A549 (cell line): ENCODE data around the gene C17orf113. TPM values are rescaled to one million over a fixed set of nuclear protein-coding genes. Genes with fewer than 3 reads are reported as not detected.

Experiments used
- ATAC-seq, 2 experiments: fragments of 200-7000 bp in 1 of 2; fragments of >200 bp in 1 of 2; cut with Nextera tagmentation in 1 of 2; cut with Tn5 transposase in 1 of 2; 3 replicates each; pipeline versions ENCODE4 v1.8.0 to v1.9.1; 2018 to 2020; ENCODE audit warnings: mild to moderate bottlenecking in 1 of 2, moderate library complexity in 1 of 2
- CTCF ChIA-PET: fragments of 300-600 bp; sonication (Branson Sonifier 250); formaldehyde crosslinking; extraction: SDS; loops from one replicate; lab custom pipeline; 2021; ENCODE audit warnings: antibody characterized with exemption, inconsistent platforms; lab: Yijun Ruan, JAX
- POLR2A ChIA-PET: fragments of 350-600 bp; formaldehyde crosslinking; extraction: SDS; loops from one replicate; lab custom pipeline; 2021; ENCODE audit warnings: antibody characterized with exemption, inconsistent platforms; lab: Yijun Ruan, JAX
- DNase-seq, 2 experiments: peaks; one replicate each; pipeline versions ENCODE4 v3.0.0 to v3.0.0-alpha.2; 2011 to 2016; ENCODE audit warnings: low read depth in 1 of 2, low spot score in 1 of 2
- FAIRE-seq: peaks from 2 replicates; lab custom pipeline; 2011; peaks lifted over from hg19 to GRCh38; lab: Jason Lieb, UNC
- H3K27ac ChIP-seq, 2 experiments: fragments of >200 bp; sonication (Bioruptor Twin); formaldehyde crosslinking; 3 replicates each; pipeline ENCODE4 v1.5.1; 2016 to 2017
- H3K4me1 ChIP-seq: fragments of >200 bp; sonication (Bioruptor Twin); formaldehyde crosslinking; 3 replicates; pipeline ENCODE4 v1.6.1; 2016
- H3K4me2 ChIP-seq: fragments of >200 bp; sonication (Bioruptor Twin); formaldehyde crosslinking; 3 replicates; pipeline ENCODE4 v1.6.1; 2016
- H3K4me3 ChIP-seq: fragments of >200 bp; sonication (Bioruptor Twin); formaldehyde crosslinking; 3 replicates; pipeline ENCODE4 v1.5.1; 2016
- H3K9me3 ChIP-seq: fragments of >200 bp; sonication (Bioruptor Twin); formaldehyde crosslinking; 3 replicates; pipeline ENCODE4 v1.6.1; 2016
- CBX2 ChIP-seq: fragments of 200-600 bp; sonication (generic); IDR thresholded peaks from 2 replicates; pipeline ENCODE4 v1.6.1; 2016; ENCODE audit warnings: low read depth, mild to moderate bottlenecking, borderline replicate concordance
- CBX8 ChIP-seq: fragments of 200-600 bp; sonication (generic); IDR thresholded peaks from 2 replicates; pipeline ENCODE4 v1.6.1; 2016
- CEBPB ChIP-seq, 2 experiments: fragments of >200 bp in 1 of 2; sonication (Bioruptor Twin) in 1 of 2; formaldehyde crosslinking in 1 of 2; IDR thresholded peaks; 2 replicates each; pipeline ENCODE4 v1.6.1; 2012 to 2016
- ESRRA ChIP-seq: fragments of 150-350 bp; IDR thresholded peaks from 2 replicates; pipeline ENCODE4 v1.6.1; 2014; ENCODE audit warnings: mild to moderate bottlenecking, low read length, borderline replicate concordance
- FOSB ChIP-seq: fragments of 250-450 bp; sonication (Bioruptor Pico); IDR thresholded peaks from 2 replicates; pipeline ENCODE4 v1.5.0; 2020; ENCODE audit warnings: mild to moderate bottlenecking, moderate library complexity
- GATA3 ChIP-seq: IDR thresholded peaks from 2 replicates; pipeline ENCODE4 v1.6.1; 2012; ENCODE audit warnings: borderline replicate concordance
- HEYL ChIP-seq: fragments of 250-450 bp; sonication (Bioruptor Pico); IDR thresholded peaks from 2 replicates; pipeline ENCODE4 v1.8.0; 2021; ENCODE audit warnings: mild to moderate bottlenecking, moderate library complexity
- JUN ChIP-seq, 2 experiments: fragments of >200 bp; sonication (Bioruptor Twin); formaldehyde crosslinking; IDR thresholded peaks; 2 replicates in 1 of 2; 3 replicates in 1 of 2; pipeline ENCODE4 v1.6.1; 2016 to 2017
- KDM1A ChIP-seq: fragments of 200-600 bp; sonication (generic); IDR thresholded peaks from 2 replicates; pipeline ENCODE4 v1.6.1; 2016; ENCODE audit warnings: low read depth, mild to moderate bottlenecking
- MAFK ChIP-seq: fragments of 450-650 bp; IDR thresholded peaks from 2 replicates; pipeline ENCODE4 v1.6.1; 2014; ENCODE audit not compliant: partially characterized antibody
- MYC ChIP-seq: IDR thresholded peaks from 2 replicates; pipeline ENCODE4 v1.6.1; 2012; ENCODE audit warnings: mild to moderate bottlenecking, inconsistent platforms, low read length, improper control_type of control experiment, borderline replicate concordance
- NPAS2 ChIP-seq: fragments of 250-450 bp; sonication (Bioruptor Pico); IDR thresholded peaks from 2 replicates; pipeline ENCODE4 v1.8.0; 2022; ENCODE audit warnings: mild to moderate bottlenecking, moderate library complexity, borderline replicate concordance
- PHF8 ChIP-seq: fragments of 200-600 bp; sonication (generic); IDR thresholded peaks from 2 replicates; pipeline ENCODE4 v1.6.1; 2016; ENCODE audit warnings: low read depth, mild to moderate bottlenecking, antibody characterized with exemption, moderate library complexity, borderline replicate concordance
- POLR2A ChIP-seq: IDR thresholded peaks from 2 replicates; pipeline ENCODE4 v1.6.1; 2012; ENCODE audit warnings: mild to moderate bottlenecking, low read length
- RAD21 ChIP-seq, 2 experiments: fragments of >200 bp in 1 of 2; sonication (Bioruptor Twin) in 1 of 2; formaldehyde crosslinking in 1 of 2; IDR thresholded peaks in 1 of 2; conservative IDR thresholded peaks in 1 of 2; 2 replicates in 1 of 2; 3 replicates in 1 of 2; pipeline ENCODE4 v1.6.1; 2012 to 2018; ENCODE audit warnings: inconsistent platforms in 1 of 2
- RARB ChIP-seq: fragments of 250-450 bp; sonication (Bioruptor Pico); IDR thresholded peaks from 2 replicates; pipeline ENCODE4 v1.8.0; 2021; ENCODE audit warnings: mild to moderate bottlenecking, moderate library complexity
- RCOR1 ChIP-seq: fragments of 150-350 bp; IDR thresholded peaks from 2 replicates; pipeline ENCODE4 v1.6.1; 2014; ENCODE audit warnings: antibody characterized with exemption, low read length, low read depth
- RFX5 ChIP-seq: fragments of 450-650 bp; IDR thresholded peaks from 2 replicates; pipeline ENCODE4 v1.7.1; 2014; ENCODE audit warnings: antibody characterized with exemption, mild to moderate bottlenecking, moderate library complexity
- SREBF2 ChIP-seq: fragments of 450-650 bp; IDR thresholded peaks from 2 replicates; pipeline ENCODE4 v1.6.1; 2014; ENCODE audit warnings: mild to moderate bottlenecking, moderate library complexity
- TFCP2L1 ChIP-seq: fragments of 250-450 bp; sonication (Bioruptor Pico); IDR thresholded peaks from 2 replicates; pipeline ENCODE4 v1.5.0; 2021; ENCODE audit warnings: mild to moderate bottlenecking
- ZC3H11A ChIP-seq: fragments of 450-650 bp; IDR thresholded peaks from 2 replicates; pipeline ENCODE4 v1.6.1; 2014; ENCODE audit warnings: antibody characterized with exemption, mild to moderate bottlenecking
- ZFP36 ChIP-seq: fragments of 450-650 bp; IDR thresholded peaks from 2 replicates; pipeline ENCODE4 v1.6.1; 2014; ENCODE audit warnings: borderline replicate concordance; ENCODE audit not compliant: partially characterized antibody
- ZSCAN20 ChIP-seq: fragments of 250-450 bp; sonication (Bioruptor Pico); IDR thresholded peaks from 2 replicates; pipeline ENCODE4 v1.8.0; 2022; ENCODE audit warnings: mild to moderate bottlenecking, moderate library complexity
- WGBS: methylation state at CpG from one replicate; pipeline ENCODE4 v1.1.6; 2017; ENCODE audit errors: missing lambda C conversion rate; 5-methylcytosine and 5-hydroxymethylcytosine counted together
- polyA plus RNA-seq, 4 experiments: library from polyadenylated mRNA; depleted of rRNA in 3 of 4; stranded (reverse); fragments of >200 nt; fragmentation: RNase III in 1 of 4; extraction: RNeasy Plus Mini Kit Qiagen cat#74134 plus additional on column Dnase treatment in 1 of 4; gene quantifications; 2 replicates in 3 of 4; 3 replicates in 1 of 4; pipeline ENCODE4 v1.2.3, GENCODE V29; 2011 to 2017
- TF ChIP-seq, protein P1 (sequence below): fragments of 200-600 bp; sonication (generic); IDR thresholded peaks from 2 replicates; pipeline ENCODE4 v1.6.1; 2016; ENCODE audit warnings: antibody characterized with exemption, mild to moderate bottlenecking, moderate library complexity
- TF ChIP-seq, protein P2 (sequence below): fragments of >200 bp; sonication (Bioruptor Twin); formaldehyde crosslinking; IDR thresholded peaks from 3 replicates; pipeline ENCODE4 v1.6.1; 2016
- TF ChIP-seq, protein P3 (sequence below): IDR thresholded peaks from 2 replicates; pipeline ENCODE4 v1.6.1; 2012; ENCODE audit warnings: low read depth, borderline replicate concordance
- TF ChIP-seq, protein P4 (sequence below): fragments of 250-450 bp; sonication (Bioruptor Pico); IDR thresholded peaks from 2 replicates; pipeline ENCODE4 v1.5.0; 2021; ENCODE audit warnings: mild to moderate bottlenecking, moderate library complexity, borderline replicate concordance
- TF ChIP-seq, protein P5 (sequence below): fragments of >200 bp; sonication (Bioruptor Twin); formaldehyde crosslinking; IDR thresholded peaks from 3 replicates; pipeline ENCODE4 v1.5.1; 2016

C17orf113 gene
- polyA plus RNA-seq, 2 of the 4 experiments (the other 2 are of a cell fraction) = 0.67 to 1.0 TPM

DNA sequence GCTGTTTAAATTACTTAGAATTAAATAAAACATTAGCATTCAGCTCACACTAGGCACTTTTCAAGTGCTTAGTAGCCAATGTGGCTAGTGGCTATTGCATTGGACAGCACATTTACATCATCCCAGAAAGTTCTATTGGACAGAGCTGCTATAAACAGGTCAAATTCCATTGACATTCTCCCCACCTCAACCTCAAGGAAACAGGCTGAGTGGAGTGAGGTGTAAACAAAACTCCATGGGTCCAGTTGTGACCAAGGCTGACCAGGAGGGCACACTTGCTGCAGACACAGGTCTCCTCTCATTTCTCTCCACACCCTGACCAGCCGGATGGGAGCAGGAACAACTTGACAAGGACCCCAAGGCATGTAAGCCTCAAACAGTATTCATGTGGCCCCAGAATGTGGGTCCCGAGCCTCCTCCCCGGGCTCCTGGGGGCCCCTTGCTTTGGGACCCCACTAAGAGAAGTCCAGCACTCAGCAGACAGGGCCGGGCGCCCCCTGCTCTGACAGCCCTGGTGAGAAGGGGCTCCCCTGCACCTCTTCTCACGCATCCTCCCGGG, 488 bp downstream of the C17orf113 start:
- Histone ChIP-seq H3K4me2 (peak overlapping the region; percentile 81), H3K4me3 (peak overlapping the region; percentile 64), H3K9me3 (no peaks in the 10 kb centered on the region), H3K27ac (peak overlapping the region; percentile 76 to 88), H3K4me1 (peaks cover 12% of the 10 kb centered on the region)
- ATAC-seq (peak; percentile 44 to 64), FAIRE-seq (no peak), DNase-seq (peak in 1 of 2 experiments; percentile 70)
- POLR2A ChIA-PET = interaction anchor here (0.6 to 1.0 kb wide), 2 partner anchors 24 to 60 kb away, joined by 4 to 5 read pairs; no protein-coding TSS in a partner anchor
- 0% methylated on average over 4 of the region's 7 CpGs for WGBS
- CTCF ChIA-PET = interaction anchor here (1.0 to 22.6 kb wide), 7 partner anchors 9 to 84 kb away, joined by 3 to 346 read pairs (median 5); partner anchors contain the start of genes CNP, DNAJC7 and NKIRAS2
- TF ChIP-seq ZFP36 (no peak), SREBF2 (no peak), MAFK (no peak), ZSCAN20 (no peak), RFX5 (no peak), PHF8 (no peak), GATA3 (no peak), FOSB (CRISPR knock-in tag) (no peak), RAD21 (conservative IDR thresholded peaks at IDR 0.05 in 1 of 2, IDR thresholded peaks at IDR 0.05 in 1 of 2) (no peak), POLR2A (no peak), NPAS2 (CRISPR knock-in tag) (no peak), CEBPB (IDR thresholded peaks at IDR 0.05) (no peak)
- TF ChIP-seq, protein P1, sequence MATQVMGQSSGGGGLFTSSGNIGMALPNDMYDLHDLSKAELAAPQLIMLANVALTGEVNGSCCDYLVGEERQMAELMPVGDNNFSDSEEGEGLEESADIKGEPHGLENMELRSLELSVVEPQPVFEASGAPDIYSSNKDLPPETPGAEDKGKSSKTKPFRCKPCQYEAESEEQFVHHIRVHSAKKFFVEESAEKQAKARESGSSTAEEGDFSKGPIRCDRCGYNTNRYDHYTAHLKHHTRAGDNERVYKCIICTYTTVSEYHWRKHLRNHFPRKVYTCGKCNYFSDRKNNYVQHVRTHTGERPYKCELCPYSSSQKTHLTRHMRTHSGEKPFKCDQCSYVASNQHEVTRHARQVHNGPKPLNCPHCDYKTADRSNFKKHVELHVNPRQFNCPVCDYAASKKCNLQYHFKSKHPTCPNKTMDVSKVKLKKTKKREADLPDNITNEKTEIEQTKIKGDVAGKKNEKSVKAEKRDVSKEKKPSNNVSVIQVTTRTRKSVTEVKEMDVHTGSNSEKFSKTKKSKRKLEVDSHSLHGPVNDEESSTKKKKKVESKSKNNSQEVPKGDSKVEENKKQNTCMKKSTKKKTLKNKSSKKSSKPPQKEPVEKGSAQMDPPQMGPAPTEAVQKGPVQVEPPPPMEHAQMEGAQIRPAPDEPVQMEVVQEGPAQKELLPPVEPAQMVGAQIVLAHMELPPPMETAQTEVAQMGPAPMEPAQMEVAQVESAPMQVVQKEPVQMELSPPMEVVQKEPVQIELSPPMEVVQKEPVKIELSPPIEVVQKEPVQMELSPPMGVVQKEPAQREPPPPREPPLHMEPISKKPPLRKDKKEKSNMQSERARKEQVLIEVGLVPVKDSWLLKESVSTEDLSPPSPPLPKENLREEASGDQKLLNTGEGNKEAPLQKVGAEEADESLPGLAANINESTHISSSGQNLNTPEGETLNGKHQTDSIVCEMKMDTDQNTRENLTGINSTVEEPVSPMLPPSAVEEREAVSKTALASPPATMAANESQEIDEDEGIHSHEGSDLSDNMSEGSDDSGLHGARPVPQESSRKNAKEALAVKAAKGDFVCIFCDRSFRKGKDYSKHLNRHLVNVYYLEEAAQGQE = no peak

DNA sequence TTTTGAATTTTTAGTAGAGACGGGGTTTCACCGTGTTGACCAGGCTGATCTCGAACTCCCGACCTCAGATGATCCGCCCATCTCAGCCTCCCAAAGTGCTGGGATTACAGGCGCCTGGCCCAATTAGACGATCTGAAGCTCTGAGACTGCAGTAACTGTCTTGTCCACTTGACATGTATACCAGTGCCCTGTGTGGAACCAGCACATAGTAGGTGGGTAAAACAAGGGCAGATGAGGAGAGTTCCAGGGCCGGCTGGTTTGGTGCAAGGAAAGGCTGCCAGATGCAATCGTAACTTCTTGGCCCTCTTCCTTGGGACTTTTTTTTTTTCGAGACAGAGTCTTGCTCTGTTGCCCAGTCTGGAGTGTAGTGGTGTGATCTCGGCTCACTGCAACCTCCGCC, 3.1 kb downstream of the C17orf113 start:
- FAIRE-seq (no peak), DNase-seq (no peak), ATAC-seq (no peak)
- H3K4me3 ChIP-seq = no peak overlapping the region
- WGBS = 87% methylated on average over 12 of the region's 12 CpGs
- peaks cover 12% of the 10 kb centered on the region for H3K4me1 ChIP-seq
- H3K27ac ChIP-seq = no peak overlapping the region
- no peaks in the 10 kb centered on the region for H3K9me3 ChIP-seq
- H3K4me2 ChIP-seq = no peak overlapping the region
- TF ChIP-seq, protein P2, sequence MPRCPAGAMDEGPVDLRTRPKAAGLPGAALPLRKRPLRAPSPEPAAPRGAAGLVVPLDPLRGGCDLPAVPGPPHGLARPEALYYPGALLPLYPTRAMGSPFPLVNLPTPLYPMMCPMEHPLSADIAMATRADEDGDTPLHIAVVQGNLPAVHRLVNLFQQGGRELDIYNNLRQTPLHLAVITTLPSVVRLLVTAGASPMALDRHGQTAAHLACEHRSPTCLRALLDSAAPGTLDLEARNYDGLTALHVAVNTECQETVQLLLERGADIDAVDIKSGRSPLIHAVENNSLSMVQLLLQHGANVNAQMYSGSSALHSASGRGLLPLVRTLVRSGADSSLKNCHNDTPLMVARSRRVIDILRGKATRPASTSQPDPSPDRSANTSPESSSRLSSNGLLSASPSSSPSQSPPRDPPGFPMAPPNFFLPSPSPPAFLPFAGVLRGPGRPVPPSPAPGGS = no peak
- TF ChIP-seq, protein P3, sequence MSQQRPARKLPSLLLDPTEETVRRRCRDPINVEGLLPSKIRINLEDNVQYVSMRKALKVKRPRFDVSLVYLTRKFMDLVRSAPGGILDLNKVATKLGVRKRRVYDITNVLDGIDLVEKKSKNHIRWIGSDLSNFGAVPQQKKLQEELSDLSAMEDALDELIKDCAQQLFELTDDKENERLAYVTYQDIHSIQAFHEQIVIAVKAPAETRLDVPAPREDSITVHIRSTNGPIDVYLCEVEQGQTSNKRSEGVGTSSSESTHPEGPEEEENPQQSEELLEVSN = no peak
- no peak for TF ChIP-seq TFCP2L1
- no peak for TF ChIP-seq MYC
- TF ChIP-seq JUN (IDR thresholded peaks at IDR 0.05) = no peak
- TF ChIP-seq RARB (CRISPR knock-in tag) = no peak
- no peak for TF ChIP-seq ESRRA
- no peak for TF ChIP-seq CEBPB (IDR thresholded peaks at IDR 0.05)
- TF ChIP-seq, protein P4, sequence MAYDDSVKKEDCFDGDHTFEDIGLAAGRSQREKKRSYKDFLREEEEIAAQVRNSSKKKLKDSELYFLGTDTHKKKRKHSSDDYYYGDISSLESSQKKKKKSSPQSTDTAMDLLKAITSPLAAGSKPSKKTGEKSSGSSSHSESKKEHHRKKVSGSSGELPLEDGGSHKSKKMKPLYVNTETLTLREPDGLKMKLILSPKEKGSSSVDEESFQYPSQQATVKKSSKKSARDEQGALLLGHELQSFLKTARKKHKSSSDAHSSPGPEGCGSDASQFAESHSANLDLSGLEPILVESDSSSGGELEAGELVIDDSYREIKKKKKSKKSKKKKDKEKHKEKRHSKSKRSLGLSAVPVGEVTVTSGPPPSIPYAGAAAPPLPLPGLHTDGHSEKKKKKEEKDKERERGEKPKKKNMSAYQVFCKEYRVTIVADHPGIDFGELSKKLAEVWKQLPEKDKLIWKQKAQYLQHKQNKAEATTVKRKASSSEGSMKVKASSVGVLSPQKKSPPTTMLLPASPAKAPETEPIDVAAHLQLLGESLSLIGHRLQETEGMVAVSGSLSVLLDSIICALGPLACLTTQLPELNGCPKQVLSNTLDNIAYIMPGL = no peak
- TF ChIP-seq GATA3 = no peak
- TF ChIP-seq CBX2 = no peak
- TF ChIP-seq HEYL (CRISPR knock-in tag) = no peak
- no peak for TF ChIP-seq KDM1A
- TF ChIP-seq CBX8 = no peak
- TF ChIP-seq ZC3H11A = no peak
- TF ChIP-seq, protein P5, sequence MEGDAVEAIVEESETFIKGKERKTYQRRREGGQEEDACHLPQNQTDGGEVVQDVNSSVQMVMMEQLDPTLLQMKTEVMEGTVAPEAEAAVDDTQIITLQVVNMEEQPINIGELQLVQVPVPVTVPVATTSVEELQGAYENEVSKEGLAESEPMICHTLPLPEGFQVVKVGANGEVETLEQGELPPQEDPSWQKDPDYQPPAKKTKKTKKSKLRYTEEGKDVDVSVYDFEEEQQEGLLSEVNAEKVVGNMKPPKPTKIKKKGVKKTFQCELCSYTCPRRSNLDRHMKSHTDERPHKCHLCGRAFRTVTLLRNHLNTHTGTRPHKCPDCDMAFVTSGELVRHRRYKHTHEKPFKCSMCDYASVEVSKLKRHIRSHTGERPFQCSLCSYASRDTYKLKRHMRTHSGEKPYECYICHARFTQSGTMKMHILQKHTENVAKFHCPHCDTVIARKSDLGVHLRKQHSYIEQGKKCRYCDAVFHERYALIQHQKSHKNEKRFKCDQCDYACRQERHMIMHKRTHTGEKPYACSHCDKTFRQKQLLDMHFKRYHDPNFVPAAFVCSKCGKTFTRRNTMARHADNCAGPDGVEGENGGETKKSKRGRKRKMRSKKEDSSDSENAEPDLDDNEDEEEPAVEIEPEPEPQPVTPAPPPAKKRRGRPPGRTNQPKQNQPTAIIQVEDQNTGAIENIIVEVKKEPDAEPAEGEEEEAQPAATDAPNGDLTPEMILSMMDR = no peak
- TF ChIP-seq RCOR1 = no peak
- no peak for TF ChIP-seq ZSCAN20
- no peak for TF ChIP-seq MAFK
- ChIA-PET POLR2A (no interaction called here), CTCF (interaction anchor here (0.9 to 22.6 kb wide), 3 partner anchors 10 to 33 kb away, joined by 3 to 346 read pairs (median 3); partner anchors contain the start of genes DNAJC7 and NKIRAS2)
